H1 (cell line): ENCODE measurements around the gene NEO1. TPM values are rescaled to one million over a fixed set of nuclear protein-coding genes. Genes with fewer than 3 reads are reported as not detected.
"Not testable (repeated sequence)": the region's sequence is repeated elsewhere in the genome, so short reads cannot be mapped to it uniquely, and the experiment has no call there.

Experiments used
- CTCF ChIA-PET: fragments of 300-600 bp; sonication (Branson Sonifier 250); formaldehyde crosslinking; loops from one replicate; lab custom pipeline; 2021; ENCODE audit not compliant: partially characterized antibody; lab: Charles Lee
- POLR2A ChIA-PET: fragments of 300-600 bp; sonication (Branson Sonifier 250); formaldehyde crosslinking; loops from one replicate; lab custom pipeline; 2021; ENCODE audit warnings: inconsistent platforms; ENCODE audit not compliant: partially characterized antibody; lab: Charles Lee
- DNase-seq, 2 experiments: peaks; one replicate each; pipeline versions ENCODE4 v3.0.0 to v3.0.0-alpha.2; 2010 to 2022; ENCODE audit warnings: low spot score in 2 of 2, low read depth in 1 of 2, mixed read lengths in 1 of 2
- FAIRE-seq: peaks from 2 replicates; lab custom pipeline; 2011; peaks lifted over from hg19 to GRCh38; lab: Jason Lieb, UNC
- H2AFZ ChIP-seq: 2 replicates; pipeline ENCODE4 v1.8.1; 2012; ENCODE audit warnings: low read length, inconsistent platforms
- H2AK5ac ChIP-seq: 2 replicates; pipeline ENCODE4 v1.6.1; 2013; ENCODE audit warnings: low read depth, low read length
- H2BK120ac ChIP-seq: replicated peaks from 2 replicates; pipeline ENCODE3; 2013; ENCODE audit warnings: low read depth, low read length, inconsistent platforms
- H2BK12ac ChIP-seq: 2 replicates; pipeline ENCODE4 v1.6.1; 2013; ENCODE audit warnings: low read depth, low read length
- H2BK15ac ChIP-seq: 2 replicates; pipeline ENCODE4 v1.6.1; 2013; ENCODE audit warnings: low read length
- H2BK20ac ChIP-seq: 2 replicates; pipeline ENCODE4 v1.6.1; 2013; ENCODE audit warnings: low read length
- H2BK5ac ChIP-seq: 2 replicates; pipeline ENCODE4 v1.6.1; 2013; ENCODE audit warnings: low read depth, low read length
- H3K14ac ChIP-seq: 2 replicates; pipeline ENCODE4 v1.6.1; 2013; ENCODE audit warnings: inconsistent platforms; ENCODE audit not compliant: insufficient read length
- H3K18ac ChIP-seq: 2 replicates; pipeline ENCODE4 v1.6.1; 2013; ENCODE audit warnings: low read length; ENCODE audit errors: extremely low read depth
- H3K23ac ChIP-seq: 2 replicates; pipeline ENCODE4 v1.6.1; 2013; ENCODE audit warnings: inconsistent platforms; ENCODE audit not compliant: insufficient read length
- H3K23me2 ChIP-seq: 2 replicates; pipeline ENCODE4 v1.6.1; 2013; ENCODE audit warnings: low read depth, low read length
- H3K27ac ChIP-seq: 2 replicates; pipeline ENCODE4 v1.6.1; 2011; ENCODE audit warnings: low read depth, low read length, inconsistent platforms
- H3K27me3 ChIP-seq, 4 experiments: replicated peaks in 1 of 4; 1 replicate in 1 of 4; 2 replicates in 3 of 4; pipeline versions ENCODE4 v1.6.1 to v1.8.1; 2011 to 2013; ENCODE audit warnings: low read length in 3 of 4, mild to moderate bottlenecking in 3 of 4, inconsistent platforms in 2 of 4, mixed read lengths in 2 of 4, moderate library complexity in 1 of 4; ENCODE audit not compliant: control insufficient read depth in 3 of 4, insufficient read depth in 3 of 4; ENCODE audit errors: extremely low read depth in 1 of 4
- H3K36me3 ChIP-seq, 4 experiments: 2 replicates each; pipeline versions ENCODE4 v1.6.1 to v1.8.1; 2011 to 2013; ENCODE audit warnings: mild to moderate bottlenecking in 4 of 4, low read length in 3 of 4, moderate library complexity in 2 of 4, control low read depth in 1 of 4, inconsistent platforms in 1 of 4; ENCODE audit not compliant: insufficient read depth in 4 of 4, control insufficient read depth in 2 of 4
- H3K4ac ChIP-seq: replicated peaks from 2 replicates; pipeline ENCODE3; 2013; ENCODE audit warnings: low read length, low read depth, mixed read lengths, inconsistent platforms; ENCODE audit not compliant: insufficient read length
- H3K4me1 ChIP-seq, 4 experiments: replicated peaks in 1 of 4; 1 replicate in 1 of 4; 2 replicates in 3 of 4; pipeline versions ENCODE4 v1.6.1 to v1.8.1; 2011 to 2013; ENCODE audit warnings: low read length in 3 of 4, inconsistent platforms in 2 of 4, mixed read lengths in 1 of 4; ENCODE audit not compliant: insufficient read depth in 4 of 4, control insufficient read depth in 3 of 4
- H3K4me2 ChIP-seq, 2 experiments: 2 replicates each; pipeline versions ENCODE4 v1.6.1 to v1.8.1; 2011 to 2013; ENCODE audit warnings: low read depth in 2 of 2, low read length in 2 of 2, control low read depth in 1 of 2, inconsistent platforms in 1 of 2, mild to moderate bottlenecking in 1 of 2; ENCODE audit not compliant: insufficient read depth in 1 of 2
- H3K4me3 ChIP-seq, 4 experiments: fragments of 200-600, 300-600 bp in 1 of 4; sonication (generic), shearing (Covaris generic), sonication (Bioruptor Twin) in 1 of 4; 2 replicates each; pipeline versions ENCODE4 v1.5.1 to v1.8.1; 2011 to 2016; ENCODE audit warnings: low read length in 4 of 4, low read depth in 3 of 4, control low read depth in 2 of 4, inconsistent platforms in 2 of 4, mild to moderate bottlenecking in 2 of 4, mixed read lengths in 1 of 4, moderate library complexity in 1 of 4; ENCODE audit not compliant: insufficient read depth in 2 of 4; ENCODE audit errors: extremely low read depth in 1 of 4
- H3K56ac ChIP-seq: replicated peaks from 2 replicates; pipeline ENCODE3; 2013; ENCODE audit warnings: low read depth, mild to moderate bottlenecking, mixed read lengths, low read length, inconsistent platforms; ENCODE audit not compliant: insufficient read length
- H3K79me1 ChIP-seq: 2 replicates; pipeline ENCODE4 v1.6.1; 2013; ENCODE audit warnings: low read depth, low read length, control low read depth
- H3K79me2 ChIP-seq, 2 experiments: 2 replicates each; pipeline versions ENCODE4 v1.6.1 to v1.8.1; 2012 to 2013; ENCODE audit warnings: low read length in 2 of 2, mild to moderate bottlenecking in 2 of 2, inconsistent platforms in 1 of 2; ENCODE audit not compliant: insufficient read depth in 2 of 2, control insufficient read depth in 1 of 2
- H3K9ac ChIP-seq, 4 experiments: replicated peaks in 1 of 4; 1 replicate in 1 of 4; 2 replicates in 3 of 4; pipeline versions ENCODE4 v1.6.1 to v1.8.1; 2011 to 2013; ENCODE audit warnings: low read depth in 3 of 4, low read length in 3 of 4, control low read depth in 2 of 4, mild to moderate bottlenecking in 2 of 4, moderate library complexity in 2 of 4, inconsistent platforms in 1 of 4; ENCODE audit errors: extremely low read depth in 1 of 4
- H3K9me3 ChIP-seq, 2 experiments: 2 replicates each; pipeline versions ENCODE4 v1.6.1 to v1.8.1; 2012 to 2013; ENCODE audit warnings: mild to moderate bottlenecking in 2 of 2, moderate library complexity in 2 of 2, control low read depth in 1 of 2, inconsistent platforms in 1 of 2, low read depth in 1 of 2, low read length in 1 of 2, mixed read lengths in 1 of 2; ENCODE audit not compliant: insufficient read depth in 2 of 2
- H4K20me1 ChIP-seq, 2 experiments: replicated peaks in 1 of 2; 2 replicates each; pipeline versions ENCODE3 to v1.8.1; 2011 to 2013; ENCODE audit warnings: inconsistent platforms in 2 of 2, low read length in 2 of 2, mild to moderate bottlenecking in 1 of 2; ENCODE audit not compliant: insufficient read depth in 2 of 2, control insufficient read depth in 1 of 2
- H4K5ac ChIP-seq: 2 replicates; pipeline ENCODE4 v1.6.1; 2013; ENCODE audit warnings: low read length, low read depth, mixed read lengths, inconsistent platforms; ENCODE audit not compliant: insufficient read length
- H4K8ac ChIP-seq: 2 replicates; pipeline ENCODE4 v1.8.0; 2013; ENCODE audit warnings: mild to moderate bottlenecking, moderate library complexity, low read length, inconsistent platforms; ENCODE audit not compliant: insufficient read depth; ENCODE audit errors: extremely low read depth
- H4K91ac ChIP-seq: replicated peaks from 2 replicates; pipeline ENCODE3; 2013; ENCODE audit warnings: low read length, mixed read lengths, inconsistent platforms; ENCODE audit not compliant: insufficient read length
- WGBS, 2 experiments: shearing (Covaris generic) in 1 of 2; methylation state at CpG; one replicate each; pipeline versions ENCODE4 v1.1.6 to v1.1.7; 2013 to 2015; ENCODE audit warnings: low lambda C conversion rate in 2 of 2, mixed read lengths in 2 of 2, inconsistent platforms in 1 of 2, low coverage in 1 of 2, missing lambda C conversion rate in 1 of 2; ENCODE audit not compliant: insufficient replicate concordance in 2 of 2, insufficient coverage in 1 of 2, insufficient read length in 1 of 2; ENCODE audit errors: extremely low coverage in 1 of 2, missing lambda C conversion rate in 1 of 2; 5-methylcytosine and 5-hydroxymethylcytosine counted together
- polyA plus RNA-seq, 7 experiments: library from polyadenylated mRNA; depleted of rRNA in 3 of 7; stranded (reverse) in 5 of 7; unstranded in 2 of 7; fragments of >200 nt in 5 of 7; fragments of 200-250 nt in 2 of 7; gene quantifications; 1 replicate in 5 of 7; 2 replicates in 1 of 7; 4 replicates in 1 of 7; pipeline versions ENCODE4 v1.2.1 to v1.2.3, GENCODE V29; 2011 to 2013; ENCODE audit warnings: missing spikeins in 2 of 7, mixed read lengths in 2 of 7
- total RNA-seq: library from RNA; stranded (reverse); fragmentation: NEBNext Ultra II Directional; extraction: Animal tissue kit (Norgen Biotek cat#: 25700); gene quantifications from 2 replicates; pipeline ENCODE4 v1.2.1, GENCODE V29; 2021

NEO1 gene
- total and polyA plus RNA-seq, 2 of the 8 experiments (the other 6 are each of a cell fraction or from before 2014, with no cell fraction given), result 36.0 to 51.0 TPM

- CTCF ChIA-PET, FAIRE-seq, H3K18ac ChIP-seq, H3K56ac ChIP-seq, H4K91ac ChIP-seq, H4K5ac ChIP-seq, H3K23me2 ChIP-seq, H2AK5ac ChIP-seq, H2BK20ac ChIP-seq, H3K23ac ChIP-seq, H3K79me1 ChIP-seq, H3K27ac ChIP-seq, H2BK120ac ChIP-seq, H2BK12ac ChIP-seq, H3K4me1 ChIP-seq, H3K14ac ChIP-seq, H3K9me3 ChIP-seq, H3K9ac ChIP-seq, H2BK15ac ChIP-seq, H3K4me2 ChIP-seq, POLR2A ChIA-PET, H3K79me2 ChIP-seq, H3K4me3 ChIP-seq, H2BK5ac ChIP-seq, H3K36me3 ChIP-seq, H4K20me1 ChIP-seq, H3K27me3 ChIP-seq, H4K8ac ChIP-seq, DNase-seq, H2AFZ ChIP-seq, H3K4ac ChIP-seq: not testable (repeated sequence)
- 85% methylated on average over 10 of the region's 11 CpGs; no CpG with 5 or more reads in 1 of the 2 experiments for WGBS, 2 experiments
Observed at GRCh38 chr15:73221450-73221849, 169.2 kb downstream of the NEO1 start.
